K562 (cell line): ENCODE results near the gene IFT81. TPM values are rescaled to one million over a fixed set of nuclear protein-coding genes. Genes with fewer than 3 reads are reported as not detected.

Experiments
- CEBPG ChIP-seq, 3 experiments: fragments of 200-800 bp in 1 of 3; sonication (Bioruptor generic) in 1 of 3; sonication (generic) in 1 of 3; formaldehyde crosslinking in 1 of 3; IDR thresholded peaks in 2 of 3; conservative IDR thresholded peaks in 1 of 3; 2 replicates each; pipeline versions ENCODE4 v1.6.1 to v1.8.0; 2016 to 2022; ENCODE audit warnings: missing compliant biosample characterization in 2 of 3, missing genetic modification characterization in 2 of 3, mild to moderate bottlenecking in 1 of 3, missing genetic modification reagents in 1 of 3
- CHD4 ChIP-seq: fragments of 200-600 bp; sonication (generic); IDR thresholded peaks from 3 replicates; pipeline ENCODE4 v1.6.1; 2012; ENCODE audit warnings: low read depth, mild to moderate bottlenecking, mixed read lengths, low read length, inconsistent platforms; ENCODE audit not compliant: insufficient read depth, insufficient replicate concordance, poor library complexity, severe bottlenecking
- GABPA ChIP-seq: fragments of 200-800 bp; sonication (Bioruptor generic); conservative IDR thresholded peaks from 2 replicates; pipeline ENCODE4 v1.6.1; 2016; ENCODE audit warnings: low read depth, missing genetic modification characterization, missing compliant biosample characterization
- HMGN3 ChIP-seq: IDR thresholded peaks from 2 replicates; pipeline ENCODE4 v1.6.1; 2011; ENCODE audit warnings: borderline replicate concordance, low read depth, mild to moderate bottlenecking, mixed read lengths, low read length; ENCODE audit not compliant: insufficient read length; ENCODE audit errors: extremely low read depth
- HNRNPK ChIP-seq: fragments of 200-400 bp; formaldehyde crosslinking; IDR thresholded peaks from one replicate; pipeline ENCODE4 v1.6.1; 2018; ENCODE audit warnings: mild to moderate bottlenecking, low read depth, low read length; ENCODE audit not compliant: poor library complexity, severe bottlenecking
- MCM5 ChIP-seq: fragments of 450-650 bp; IDR thresholded peaks from 2 replicates; pipeline ENCODE4 v1.6.1; 2016; ENCODE audit warnings: low read depth
- MED1 ChIP-seq: sonication (generic); formaldehyde crosslinking; IDR thresholded peaks from 2 replicates; pipeline ENCODE4 v1.8.1; 2023; ENCODE audit warnings: missing genetic modification reagents, borderline replicate concordance
- NCOA4 ChIP-seq: fragments of 450-650 bp; IDR thresholded peaks from 2 replicates; pipeline ENCODE4 v1.6.1; 2018; ENCODE audit warnings: mild to moderate bottlenecking; ENCODE audit not compliant: partially characterized antibody
- OTX1 ChIP-seq: fragments of 450-650 bp; formaldehyde crosslinking; IDR thresholded peaks from 2 replicates; pipeline ENCODE4 v1.4.0; 2022; ENCODE audit warnings: mild to moderate bottlenecking
- SMARCC2 ChIP-seq: fragments of 450-650 bp; IDR thresholded peaks from 2 replicates; pipeline ENCODE4 v1.6.1; 2017; ENCODE audit warnings: antibody characterized with exemption, moderate library complexity, mild to moderate bottlenecking, low read depth
- SOX6 ChIP-seq: fragments of 450-650 bp; IDR thresholded peaks from 2 replicates; pipeline ENCODE4 v1.6.1; 2014; ENCODE audit warnings: mild to moderate bottlenecking
- STAG1 ChIP-seq: sonication (generic); formaldehyde crosslinking; IDR thresholded peaks from 2 replicates; pipeline ENCODE4 v1.5.0; 2020; ENCODE audit warnings: missing genetic modification reagents, borderline replicate concordance
- ZFP36 ChIP-seq: fragments of 150-350 bp; IDR thresholded peaks from 2 replicates; pipeline ENCODE4 v1.6.1; 2018; ENCODE audit warnings: low read length, low read depth; ENCODE audit not compliant: partially characterized antibody
- ZKSCAN1 ChIP-seq: fragments of 150-350 bp; IDR thresholded peaks from 2 replicates; pipeline ENCODE4 v1.6.1; 2016; ENCODE audit warnings: low read depth, low read length
- polyA plus RNA-seq, 8 experiments: library from polyadenylated mRNA; depleted of rRNA in 4 of 8; stranded (reverse) in 5 of 8; unstranded in 3 of 8; fragments of >200 nt; fragmentation: Nextera tagmentation in 2 of 8; fragmentation: Illumina TruSeq in 1 of 8; extraction: Ambion mirVana in 2 of 8; extraction: Trizol in 1 of 8; gene quantifications; 2 replicates each; pipeline versions ENCODE4 v1.2.1 to v1.2.3, GENCODE V29; 2011 to 2014; ENCODE audit warnings: inconsistent platforms in 1 of 8, missing spikeins in 1 of 8
- total RNA-seq, 7 experiments: library from RNA; depleted of rRNA in 6 of 7; stranded (reverse); fragments of >200 nt in 6 of 7; fragmentation: Illumina TruSeq in 2 of 7; extraction: Trizol in 2 of 7; gene quantifications; 2 replicates each; pipeline versions ENCODE4 v1.2.1 to v1.2.3, GENCODE V29; 2011 to 2021; ENCODE audit warnings: low replicate concordance in 1 of 7
- TF ChIP-seq, protein P1 (sequence below): sonication (generic); formaldehyde crosslinking; IDR thresholded peaks from 2 replicates; pipeline ENCODE4 v1.8.0; 2022; ENCODE audit warnings: mild to moderate bottlenecking, low read depth, missing genetic modification reagents
- TF ChIP-seq, protein P2 (sequence below): sonication (generic); formaldehyde crosslinking; IDR thresholded peaks from 2 replicates; pipeline ENCODE4 v1.8.1; 2022; ENCODE audit warnings: missing genetic modification reagents
- TF ChIP-seq, protein P3 (sequence below): fragments of 250-450 bp; sonication (Bioruptor Pico); IDR thresholded peaks from 2 replicates; pipeline ENCODE4 v1.4.0; 2020; ENCODE audit warnings: mild to moderate bottlenecking, moderate library complexity
- TF ChIP-seq, protein P4 (sequence below): fragments of 450-650 bp; IDR thresholded peaks from 2 replicates; pipeline ENCODE4 v1.7.0; 2016; ENCODE audit warnings: borderline replicate concordance

The IFT81 gene
- total and polyA plus RNA-seq, 9 of the 15 experiments (the other 6 are each of a cell fraction or from before 2014, with no cell fraction given) = 2.8 to 11.9 (median 7.9) TPM

DNA sequence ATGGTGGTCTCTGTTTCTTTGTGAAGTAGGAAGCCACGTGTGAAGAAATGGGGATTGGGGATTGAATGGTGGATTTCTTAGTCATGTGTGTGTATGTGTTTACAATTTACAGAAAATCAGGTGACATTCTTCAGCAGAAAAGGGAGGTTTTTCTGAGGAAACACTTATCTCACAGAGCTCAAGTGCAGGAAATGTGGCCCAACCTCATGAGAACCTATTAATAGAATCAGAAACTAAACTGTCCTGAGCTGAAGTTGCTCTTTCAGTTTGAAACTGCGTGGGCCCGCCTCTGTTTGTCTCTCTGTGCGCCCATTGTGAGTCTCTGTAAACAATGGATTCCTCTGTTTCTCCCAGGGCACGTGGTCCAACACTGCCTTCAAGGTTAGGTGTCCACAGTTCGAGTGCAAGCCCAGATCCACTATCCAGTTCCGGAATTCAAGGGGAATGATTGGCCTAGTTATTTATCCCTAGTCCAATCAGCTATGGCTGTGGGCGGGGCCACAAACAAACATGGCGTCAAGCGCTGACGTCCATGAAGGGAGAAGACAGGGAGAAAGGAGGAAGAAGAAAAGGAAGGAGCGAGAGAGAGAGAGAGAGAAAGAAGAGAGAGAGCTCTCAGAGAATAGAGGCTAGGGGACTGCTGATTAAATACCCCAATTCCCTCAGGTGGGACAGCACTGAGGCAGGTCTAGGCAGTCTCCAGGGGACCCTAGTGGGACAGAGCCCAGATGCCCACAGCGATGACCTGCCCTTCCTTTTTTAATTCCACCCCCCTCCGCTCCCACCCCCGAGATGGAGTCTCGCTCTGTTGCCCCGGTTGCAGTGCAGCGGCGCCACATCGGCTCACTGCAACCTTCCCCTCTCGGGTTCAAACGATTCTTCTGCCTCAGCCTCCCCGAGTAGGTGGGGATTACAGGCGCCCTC is 44.4 kb upstream of the IFT81 start (continued):
- no peak for TF ChIP-seq HNRNPK
- TF ChIP-seq CHD4 = no peak
- TF ChIP-seq, protein P1, sequence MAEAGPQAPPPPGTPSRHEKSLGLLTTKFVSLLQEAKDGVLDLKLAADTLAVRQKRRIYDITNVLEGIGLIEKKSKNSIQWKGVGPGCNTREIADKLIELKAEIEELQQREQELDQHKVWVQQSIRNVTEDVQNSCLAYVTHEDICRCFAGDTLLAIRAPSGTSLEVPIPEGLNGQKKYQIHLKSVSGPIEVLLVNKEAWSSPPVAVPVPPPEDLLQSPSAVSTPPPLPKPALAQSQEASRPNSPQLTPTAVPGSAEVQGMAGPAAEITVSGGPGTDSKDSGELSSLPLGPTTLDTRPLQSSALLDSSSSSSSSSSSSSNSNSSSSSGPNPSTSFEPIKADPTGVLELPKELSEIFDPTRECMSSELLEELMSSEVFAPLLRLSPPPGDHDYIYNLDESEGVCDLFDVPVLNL (CRISPR knock-in tag) = no peak
- no peak for TF ChIP-seq ZFP36
- TF ChIP-seq, protein P2, sequence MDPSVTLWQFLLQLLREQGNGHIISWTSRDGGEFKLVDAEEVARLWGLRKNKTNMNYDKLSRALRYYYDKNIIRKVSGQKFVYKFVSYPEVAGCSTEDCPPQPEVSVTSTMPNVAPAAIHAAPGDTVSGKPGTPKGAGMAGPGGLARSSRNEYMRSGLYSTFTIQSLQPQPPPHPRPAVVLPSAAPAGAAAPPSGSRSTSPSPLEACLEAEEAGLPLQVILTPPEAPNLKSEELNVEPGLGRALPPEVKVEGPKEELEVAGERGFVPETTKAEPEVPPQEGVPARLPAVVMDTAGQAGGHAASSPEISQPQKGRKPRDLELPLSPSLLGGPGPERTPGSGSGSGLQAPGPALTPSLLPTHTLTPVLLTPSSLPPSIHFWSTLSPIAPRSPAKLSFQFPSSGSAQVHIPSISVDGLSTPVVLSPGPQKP (CRISPR knock-in tag) = no peak
- TF ChIP-seq STAG1 (CRISPR knock-in tag) = no peak
- no peak for TF ChIP-seq ZKSCAN1
- no peak for TF ChIP-seq SMARCC2
- TF ChIP-seq SOX6 = peak; percentile 93
- TF ChIP-seq HMGN3 = no peak
- TF ChIP-seq GABPA (tag) = peak; percentile 73
- TF ChIP-seq MED1 (CRISPR knock-in tag) = no peak
- no peak for TF ChIP-seq CEBPG (CRISPR knock-in tag; IDR thresholded peaks at IDR 0.05)
- peak in 1 of 2 experiments; percentile 35; a peak in 1 of 4 replicates for TF ChIP-seq CEBPG (tag; conservative IDR thresholded peaks at IDR 0.05 in 1 of 2, IDR thresholded peaks at IDR 0.05 in 1 of 2)
- TF ChIP-seq MCM5 = no peak
- TF ChIP-seq OTX1 (CRISPR knock-in tag) = peak; percentile 91
- TF ChIP-seq, protein P3, sequence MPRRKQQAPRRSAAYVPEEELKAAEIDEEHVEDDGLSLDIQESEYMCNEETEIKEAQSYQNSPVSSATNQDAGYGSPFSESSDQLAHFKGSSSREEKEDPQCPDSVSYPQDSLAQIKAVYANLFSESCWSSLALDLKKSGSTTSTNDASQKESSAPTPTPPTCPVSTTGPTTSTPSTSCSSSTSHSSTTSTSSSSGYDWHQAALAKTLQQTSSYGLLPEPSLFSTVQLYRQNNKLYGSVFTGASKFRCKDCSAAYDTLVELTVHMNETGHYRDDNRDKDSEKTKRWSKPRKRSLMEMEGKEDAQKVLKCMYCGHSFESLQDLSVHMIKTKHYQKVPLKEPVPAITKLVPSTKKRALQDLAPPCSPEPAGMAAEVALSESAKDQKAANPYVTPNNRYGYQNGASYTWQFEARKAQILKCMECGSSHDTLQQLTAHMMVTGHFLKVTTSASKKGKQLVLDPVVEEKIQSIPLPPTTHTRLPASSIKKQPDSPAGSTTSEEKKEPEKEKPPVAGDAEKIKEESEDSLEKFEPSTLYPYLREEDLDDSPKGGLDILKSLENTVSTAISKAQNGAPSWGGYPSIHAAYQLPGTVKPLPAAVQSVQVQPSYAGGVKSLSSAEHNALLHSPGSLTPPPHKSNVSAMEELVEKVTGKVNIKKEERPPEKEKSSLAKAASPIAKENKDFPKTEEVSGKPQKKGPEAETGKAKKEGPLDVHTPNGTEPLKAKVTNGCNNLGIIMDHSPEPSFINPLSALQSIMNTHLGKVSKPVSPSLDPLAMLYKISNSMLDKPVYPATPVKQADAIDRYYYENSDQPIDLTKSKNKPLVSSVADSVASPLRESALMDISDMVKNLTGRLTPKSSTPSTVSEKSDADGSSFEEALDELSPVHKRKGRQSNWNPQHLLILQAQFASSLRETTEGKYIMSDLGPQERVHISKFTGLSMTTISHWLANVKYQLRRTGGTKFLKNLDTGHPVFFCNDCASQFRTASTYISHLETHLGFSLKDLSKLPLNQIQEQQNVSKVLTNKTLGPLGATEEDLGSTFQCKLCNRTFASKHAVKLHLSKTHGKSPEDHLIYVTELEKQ (CRISPR knock-in tag) = no peak
- TF ChIP-seq, protein P4, sequence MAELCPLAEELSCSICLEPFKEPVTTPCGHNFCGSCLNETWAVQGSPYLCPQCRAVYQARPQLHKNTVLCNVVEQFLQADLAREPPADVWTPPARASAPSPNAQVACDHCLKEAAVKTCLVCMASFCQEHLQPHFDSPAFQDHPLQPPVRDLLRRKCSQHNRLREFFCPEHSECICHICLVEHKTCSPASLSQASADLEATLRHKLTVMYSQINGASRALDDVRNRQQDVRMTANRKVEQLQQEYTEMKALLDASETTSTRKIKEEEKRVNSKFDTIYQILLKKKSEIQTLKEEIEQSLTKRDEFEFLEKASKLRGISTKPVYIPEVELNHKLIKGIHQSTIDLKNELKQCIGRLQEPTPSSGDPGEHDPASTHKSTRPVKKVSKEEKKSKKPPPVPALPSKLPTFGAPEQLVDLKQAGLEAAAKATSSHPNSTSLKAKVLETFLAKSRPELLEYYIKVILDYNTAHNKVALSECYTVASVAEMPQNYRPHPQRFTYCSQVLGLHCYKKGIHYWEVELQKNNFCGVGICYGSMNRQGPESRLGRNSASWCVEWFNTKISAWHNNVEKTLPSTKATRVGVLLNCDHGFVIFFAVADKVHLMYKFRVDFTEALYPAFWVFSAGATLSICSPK = 0 out of 2 replicates have a peak, but pooled peaks have one; percentile 17
- no peak for TF ChIP-seq NCOA4
